OCI-LY7 (cell line): ENCODE measurements around the gene ZNF205.
"Not testable (repeated sequence)": the region's sequence is repeated elsewhere in the genome, so short reads cannot be mapped to it uniquely, and the experiment has no call there.

ENCODE experiments used
- EZH2phosphoT487 ChIP-seq: fragments of 200-600 bp; sonication (generic); IDR thresholded peaks from 2 replicates; pipeline ENCODE4 v1.6.1; 2018; ENCODE audit warnings: low read depth, borderline replicate concordance, mild to moderate bottlenecking, mixed run types, antibody characterized with exemption, low read length, moderate library complexity, mixed read lengths
- TF ChIP-seq, protein P1 (sequence below): fragments of 200-600 bp; sonication (generic); conservative IDR thresholded peaks from 2 replicates; pipeline ENCODE4 v1.5.1; 2014; ENCODE audit warnings: mild to moderate bottlenecking, antibody characterized with exemption, low read length, moderate library complexity, mixed read lengths

DNA sequence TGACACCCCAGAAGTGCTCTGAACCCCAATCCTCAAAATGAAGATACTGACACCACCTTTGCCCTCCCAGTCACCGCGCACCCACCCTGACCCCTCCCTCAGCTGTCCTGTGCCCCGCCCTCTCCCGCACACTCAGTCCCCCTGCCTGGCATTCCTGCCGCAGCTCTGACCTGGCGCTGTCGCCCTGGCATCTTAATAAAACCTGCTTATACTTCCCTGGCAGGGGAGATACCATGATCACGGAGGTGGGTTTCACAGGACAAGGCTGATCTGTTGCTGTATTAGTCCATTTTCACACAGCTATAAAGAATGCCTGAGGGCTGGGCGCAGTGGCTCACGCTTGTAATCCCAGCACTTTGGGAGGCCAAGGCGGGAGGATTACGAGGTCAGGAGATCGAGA, 30.4 kb upstream of the ZNF205 start:
- TF ChIP-seq, protein P1, sequence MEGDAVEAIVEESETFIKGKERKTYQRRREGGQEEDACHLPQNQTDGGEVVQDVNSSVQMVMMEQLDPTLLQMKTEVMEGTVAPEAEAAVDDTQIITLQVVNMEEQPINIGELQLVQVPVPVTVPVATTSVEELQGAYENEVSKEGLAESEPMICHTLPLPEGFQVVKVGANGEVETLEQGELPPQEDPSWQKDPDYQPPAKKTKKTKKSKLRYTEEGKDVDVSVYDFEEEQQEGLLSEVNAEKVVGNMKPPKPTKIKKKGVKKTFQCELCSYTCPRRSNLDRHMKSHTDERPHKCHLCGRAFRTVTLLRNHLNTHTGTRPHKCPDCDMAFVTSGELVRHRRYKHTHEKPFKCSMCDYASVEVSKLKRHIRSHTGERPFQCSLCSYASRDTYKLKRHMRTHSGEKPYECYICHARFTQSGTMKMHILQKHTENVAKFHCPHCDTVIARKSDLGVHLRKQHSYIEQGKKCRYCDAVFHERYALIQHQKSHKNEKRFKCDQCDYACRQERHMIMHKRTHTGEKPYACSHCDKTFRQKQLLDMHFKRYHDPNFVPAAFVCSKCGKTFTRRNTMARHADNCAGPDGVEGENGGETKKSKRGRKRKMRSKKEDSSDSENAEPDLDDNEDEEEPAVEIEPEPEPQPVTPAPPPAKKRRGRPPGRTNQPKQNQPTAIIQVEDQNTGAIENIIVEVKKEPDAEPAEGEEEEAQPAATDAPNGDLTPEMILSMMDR: not testable (repeated sequence)
- not testable (repeated sequence) for TF ChIP-seq EZH2phosphoT487
